ENCODE results near the gene USP54.
"Not testable (repeated sequence)": the region's sequence is repeated elsewhere in the genome, so short reads cannot be mapped to it uniquely, and the experiment has no call there.

DNA sequence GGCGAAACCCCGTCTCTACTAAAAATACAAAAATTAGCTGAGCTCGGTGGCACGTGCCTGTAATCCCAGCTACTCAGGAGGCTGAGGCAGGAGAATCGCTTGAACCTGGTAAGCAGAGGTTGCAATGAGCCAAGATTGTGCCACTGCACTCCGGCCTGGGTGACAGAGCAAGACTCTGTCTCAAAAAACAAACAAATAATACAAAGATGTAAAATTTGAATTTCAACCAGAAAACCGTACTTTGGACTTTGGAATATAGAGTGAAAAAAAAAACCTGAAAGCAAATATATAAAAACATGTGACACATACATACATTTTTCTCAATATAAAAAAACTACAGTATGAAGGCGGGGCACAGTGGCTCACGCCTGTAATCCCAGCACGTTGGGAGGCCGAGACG lies 29.8 kb upstream of the USP54 start:
- TF ChIP-seq, protein P1, sequence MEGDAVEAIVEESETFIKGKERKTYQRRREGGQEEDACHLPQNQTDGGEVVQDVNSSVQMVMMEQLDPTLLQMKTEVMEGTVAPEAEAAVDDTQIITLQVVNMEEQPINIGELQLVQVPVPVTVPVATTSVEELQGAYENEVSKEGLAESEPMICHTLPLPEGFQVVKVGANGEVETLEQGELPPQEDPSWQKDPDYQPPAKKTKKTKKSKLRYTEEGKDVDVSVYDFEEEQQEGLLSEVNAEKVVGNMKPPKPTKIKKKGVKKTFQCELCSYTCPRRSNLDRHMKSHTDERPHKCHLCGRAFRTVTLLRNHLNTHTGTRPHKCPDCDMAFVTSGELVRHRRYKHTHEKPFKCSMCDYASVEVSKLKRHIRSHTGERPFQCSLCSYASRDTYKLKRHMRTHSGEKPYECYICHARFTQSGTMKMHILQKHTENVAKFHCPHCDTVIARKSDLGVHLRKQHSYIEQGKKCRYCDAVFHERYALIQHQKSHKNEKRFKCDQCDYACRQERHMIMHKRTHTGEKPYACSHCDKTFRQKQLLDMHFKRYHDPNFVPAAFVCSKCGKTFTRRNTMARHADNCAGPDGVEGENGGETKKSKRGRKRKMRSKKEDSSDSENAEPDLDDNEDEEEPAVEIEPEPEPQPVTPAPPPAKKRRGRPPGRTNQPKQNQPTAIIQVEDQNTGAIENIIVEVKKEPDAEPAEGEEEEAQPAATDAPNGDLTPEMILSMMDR (IDR thresholded peaks at IDR 0.05) = not testable (repeated sequence)
- not testable (repeated sequence) for TF ChIP-seq EP300, POLR2A (IDR thresholded peaks at IDR 0.05)

Measured in tibial nerve (tissue), 4 donors.